DMS114 treated with DMSO at 0.1 percent for 48 hours (cell line): ENCODE measurements around the gene PHF21A.

ENCODE experiments used
- DNase-seq: peaks from one replicate; lab custom pipeline; 2025; ENCODE audit not compliant: unreplicated experiment; lab: John Stamatoyannopoulos, UW

PHF21A gene

DNA sequence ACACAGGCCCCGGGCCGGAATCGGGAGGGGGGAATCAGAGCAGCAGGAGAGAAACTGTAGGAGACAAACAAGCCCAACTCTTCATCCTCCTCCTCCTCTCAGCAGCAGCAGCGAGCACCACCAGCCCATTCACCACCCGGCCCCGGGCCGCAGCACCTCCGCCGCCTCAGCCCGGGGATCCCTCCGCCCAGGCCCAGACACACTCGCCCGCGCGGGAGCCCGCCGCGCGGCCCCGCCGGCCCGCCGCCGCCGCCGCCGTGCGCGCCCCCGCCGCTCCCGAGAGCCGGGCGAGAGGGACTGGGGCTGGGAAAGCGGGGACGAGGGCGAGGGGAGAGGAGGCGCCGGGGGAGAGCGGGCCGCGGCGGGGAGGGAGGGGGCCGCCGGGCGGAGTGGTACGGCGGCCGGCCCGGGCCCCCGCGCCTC is at the start of gene PHF21A:
PHF21A (minus strand) TSS at position 154 of the 423 bp plus-strand sequence. CDS start 37,235 bp downstream, outside the sequence.
- DNase-seq, result peak; percentile 84

DNA sequence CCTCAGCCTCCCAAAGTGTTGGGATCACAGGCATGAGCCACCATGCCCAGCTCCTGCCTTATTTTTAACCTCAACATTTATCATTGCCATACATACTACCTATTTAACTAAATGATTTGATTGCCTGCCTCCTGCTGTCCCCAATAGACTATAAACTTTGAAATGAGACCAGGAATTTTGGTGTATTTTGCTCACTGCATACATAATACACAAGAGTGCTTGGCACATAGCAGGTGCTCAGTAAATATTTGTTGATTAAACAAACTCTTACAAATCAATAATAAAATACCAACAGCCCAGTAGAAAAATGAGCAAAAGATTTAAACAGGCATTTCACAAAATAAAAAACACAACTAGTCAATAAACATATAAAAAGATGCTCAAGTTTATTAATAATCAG is 49.5 kb upstream of the PHF21A start:
- no peak for DNase-seq

GRCh38 chr11:46162700-46163099 is 41.4 kb upstream of the PHF21A start:
- DNase-seq, result no peak

DNA sequence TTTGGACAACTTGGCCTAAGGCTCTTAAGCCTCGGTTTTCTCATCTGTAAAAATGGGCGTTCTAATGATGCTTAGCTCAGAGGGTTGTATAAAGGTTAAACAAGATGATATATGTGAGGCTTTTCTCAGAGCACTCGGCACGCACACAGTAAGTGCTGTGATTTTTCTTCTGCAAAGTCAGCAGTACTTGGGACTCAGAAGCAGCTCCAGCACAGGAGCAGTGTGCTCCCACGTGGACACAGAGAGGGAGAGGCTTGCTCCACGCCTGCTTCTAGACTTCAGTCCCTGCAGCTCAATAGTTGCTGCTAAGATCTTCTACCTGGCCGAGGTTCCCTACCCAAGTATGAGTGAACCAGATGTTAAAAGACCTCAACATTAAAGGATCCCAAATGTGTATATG is 39.9 kb upstream of the PHF21A start:
- DNase-seq, result no peak

DNA sequence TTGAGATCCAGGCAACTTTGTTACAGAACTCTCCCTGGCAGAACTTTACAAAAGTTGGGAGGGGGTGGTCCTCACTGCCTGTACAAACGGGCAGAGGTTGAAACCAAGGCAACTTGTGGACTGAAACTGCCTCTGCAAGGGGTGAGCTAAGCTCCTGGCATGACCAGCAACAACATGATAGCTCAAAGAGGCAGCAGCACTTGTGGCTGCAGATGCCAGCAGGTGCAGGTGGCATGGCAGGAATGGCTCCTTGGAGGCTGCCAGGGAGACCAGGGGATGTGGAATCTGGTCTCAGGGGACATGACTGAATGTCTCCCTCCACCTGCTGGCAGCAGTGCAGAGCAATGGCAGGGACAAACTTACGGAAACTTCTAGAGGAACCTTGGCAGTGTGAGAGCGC is 38.8 kb upstream of the PHF21A start:
- no peak for DNase-seq

DNA sequence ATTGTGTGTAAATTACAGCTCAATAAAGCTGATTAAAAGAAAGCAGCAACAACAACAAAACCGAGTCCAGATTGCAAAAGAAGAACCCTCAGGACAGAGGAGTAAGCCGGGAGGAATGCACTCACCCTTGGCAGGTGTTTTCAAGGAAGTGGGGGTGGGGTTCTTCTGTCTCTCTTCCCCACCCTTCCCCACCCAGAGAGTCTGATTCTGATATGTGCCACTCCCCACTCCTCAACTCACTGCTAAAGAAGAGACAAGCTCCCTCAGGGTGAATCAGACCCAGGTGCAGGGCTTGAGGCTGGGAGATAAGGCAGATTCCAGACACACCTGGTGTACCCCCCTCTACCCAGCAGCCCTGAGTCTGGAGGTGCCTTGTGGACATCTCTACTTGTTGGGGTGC is 38.4 kb upstream of the PHF21A start:
- DNase-seq, result no peak

DNA sequence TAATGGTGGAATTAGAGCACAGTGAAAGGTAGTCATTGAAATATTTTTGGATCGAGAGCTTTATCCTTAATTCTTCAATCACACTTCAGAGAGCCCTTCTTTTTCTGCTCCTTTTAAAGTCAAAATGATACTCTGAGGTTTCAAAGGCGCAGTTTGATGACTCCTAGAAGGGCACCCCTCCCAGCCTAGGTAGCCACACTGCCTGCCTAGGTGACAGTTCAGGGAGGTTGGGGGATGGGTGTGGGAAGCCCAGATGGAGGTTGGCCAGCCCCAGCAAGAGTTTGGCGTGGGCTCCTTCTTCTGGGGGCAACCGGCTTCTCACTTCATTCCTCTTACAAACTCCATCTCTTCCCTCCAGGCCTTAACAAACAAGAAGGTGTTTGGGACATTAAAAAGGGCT is 28.6 kb upstream of the PHF21A start:
- DNase-seq, result no peak

- DNase-seq, result no peak
These were observed 28.1 kb upstream of the PHF21A start for GRCh38 chr11:46149342-46149741.

GRCh38 chr11:46144741-46145140 is 23.5 kb upstream of the PHF21A start:
- DNase-seq, result no peak

DNA sequence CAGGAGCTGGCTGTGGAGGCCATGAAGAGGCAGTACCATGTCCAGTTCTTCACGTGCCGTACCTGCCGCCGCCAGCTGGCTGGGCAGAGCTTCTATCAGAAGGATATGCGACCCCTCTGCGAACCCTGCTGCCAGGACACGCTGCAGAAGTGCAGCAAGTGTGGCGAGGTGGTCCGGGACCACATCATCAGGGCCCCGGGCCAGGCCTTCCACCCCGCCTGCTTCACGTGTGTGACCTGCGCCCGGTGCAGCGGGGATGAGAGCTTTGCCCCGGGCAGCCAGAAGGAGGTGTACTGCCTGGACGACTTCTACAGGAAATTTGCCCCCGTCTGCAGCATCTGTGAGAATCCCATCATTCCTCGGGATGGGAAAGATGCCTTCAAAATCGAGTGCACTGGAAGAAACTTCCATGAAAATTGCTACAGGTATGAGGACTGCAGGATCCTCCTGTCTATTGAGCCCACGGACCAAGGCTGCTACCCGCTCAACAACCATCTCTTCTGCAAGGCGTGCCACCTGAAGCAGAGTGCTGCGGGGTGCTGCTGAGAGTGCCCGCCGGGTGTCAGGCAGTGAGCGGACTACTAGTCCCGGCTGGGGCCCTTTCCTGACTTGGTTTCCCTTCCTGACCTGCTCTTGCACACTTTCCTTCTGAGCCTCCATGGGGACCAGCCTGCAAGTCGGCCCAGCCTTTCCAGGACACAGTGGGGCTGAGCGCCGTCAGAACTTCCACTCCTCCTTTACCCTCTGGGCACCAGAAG is 22.0 kb upstream of the PHF21A start:
- DNase-seq, result no peak

- no peak for DNase-seq
These were observed 21.3 kb upstream of the PHF21A start for GRCh38 chr11:46142561-46142960.

- no peak for DNase-seq
These were observed 20.3 kb upstream of the PHF21A start for GRCh38 chr11:46141597-46141996.

DNA sequence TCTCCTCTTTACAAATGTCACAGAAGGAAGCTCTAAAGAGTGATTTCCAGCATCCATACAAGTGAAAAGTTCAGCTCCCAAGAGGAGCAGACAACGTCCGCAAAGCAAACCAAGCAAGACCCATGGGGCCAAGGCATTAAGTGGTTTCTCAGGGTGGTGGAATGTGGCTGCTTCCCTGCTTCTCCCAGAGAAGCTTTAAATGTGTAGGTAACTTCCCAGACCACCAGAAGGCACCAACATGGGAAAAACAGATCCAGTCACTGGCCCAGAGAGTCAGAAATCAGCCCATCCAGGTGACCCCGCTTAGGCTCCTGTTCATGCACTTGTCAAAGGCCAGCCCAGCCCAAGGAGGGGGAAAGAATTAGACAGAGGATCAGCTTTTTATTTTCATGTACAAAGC is 13.3 kb upstream of the PHF21A start:
- DNase-seq, result no peak

DNA sequence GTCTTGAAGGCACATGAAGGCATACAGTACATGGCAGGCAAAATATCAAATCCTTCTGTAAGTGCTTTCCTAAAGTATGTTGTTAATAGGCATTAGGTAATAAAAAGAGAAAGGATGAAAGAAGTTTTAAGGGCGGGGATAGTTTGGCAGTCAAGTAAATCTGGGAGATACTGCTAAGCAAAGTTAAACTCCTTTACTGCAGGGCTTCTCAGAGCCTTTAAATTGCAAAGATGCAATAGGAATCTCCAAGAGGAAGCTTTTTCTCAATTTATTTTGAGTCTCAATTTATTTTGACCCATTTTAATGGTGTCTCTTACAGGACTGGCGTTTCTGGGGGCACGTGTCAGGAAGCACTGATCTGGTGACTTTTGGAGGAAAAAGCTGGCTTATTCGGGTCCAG is 12.8 kb upstream of the PHF21A start:
- DNase-seq, result no peak

DNA sequence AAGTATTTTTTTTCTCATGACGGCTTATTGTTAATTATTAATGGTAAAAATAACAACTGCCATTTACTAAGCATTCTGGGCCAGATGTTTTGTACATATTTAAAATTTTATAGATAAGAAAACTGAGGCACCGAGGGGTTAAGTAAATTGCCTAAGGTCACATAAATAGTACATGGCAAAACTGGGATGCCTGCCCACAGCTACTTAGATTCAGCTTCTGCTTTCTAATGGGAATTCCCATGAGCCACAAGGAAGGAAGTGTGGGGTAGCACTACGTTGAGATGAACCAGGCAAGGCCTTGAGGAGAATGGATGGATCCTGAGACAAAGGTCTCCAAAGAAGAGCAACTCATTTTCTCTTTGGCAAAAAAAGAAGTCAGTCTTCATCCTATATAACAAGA is 11.9 kb upstream of the PHF21A start:
- DNase-seq, result no peak

- no peak for DNase-seq
These were observed 9.2 kb upstream of the PHF21A start for GRCh38 chr11:46130286-46130940.

DNA sequence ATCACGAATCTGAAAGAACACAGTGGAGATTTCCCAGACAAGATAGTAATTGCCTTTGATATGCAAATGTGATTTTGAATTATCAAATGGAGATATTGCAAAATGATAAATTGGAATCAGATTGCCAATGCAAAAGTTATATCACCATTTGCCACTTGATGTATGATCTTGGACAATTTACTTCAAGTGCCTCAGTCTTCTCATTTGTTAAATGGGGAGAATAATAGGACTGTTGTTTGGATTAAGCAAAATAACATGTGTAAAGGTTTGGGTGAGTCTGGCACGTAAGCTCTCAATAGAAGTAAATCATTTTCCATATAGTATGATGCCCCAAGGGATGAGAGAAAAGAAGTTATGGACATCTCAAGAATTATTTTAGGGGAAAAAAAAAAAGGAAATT is 7.9 kb upstream of the PHF21A start:
- no peak for DNase-seq

DNA sequence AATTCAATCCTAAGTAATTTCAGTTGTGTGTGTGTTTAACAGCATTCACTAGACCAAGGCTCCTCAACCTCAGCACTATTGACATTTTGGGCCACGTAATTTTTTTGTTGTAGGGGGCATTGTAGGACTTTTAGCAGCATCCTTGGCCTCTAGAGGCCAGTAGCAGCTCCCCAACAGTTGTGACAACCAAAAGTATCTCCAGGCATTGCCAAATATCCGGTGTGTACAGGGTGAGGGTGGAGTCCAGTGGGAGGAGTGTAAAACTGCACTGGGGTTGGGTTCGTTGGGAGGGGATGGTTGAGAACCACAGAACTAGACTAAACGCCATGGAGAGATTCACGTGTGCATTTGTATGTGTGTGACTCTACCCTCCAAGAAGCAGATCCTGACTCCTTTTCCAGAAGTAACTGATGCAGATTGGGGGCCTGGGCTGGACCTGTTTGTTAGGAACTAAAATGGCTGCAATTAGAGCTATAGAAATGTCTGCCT is 5.9 kb upstream of the PHF21A start:
- DNase-seq, result no peak

GRCh38 chr11:46125284-46125683 is 4.0 kb upstream of the PHF21A start:
- DNase-seq, result no peak

- DNase-seq, result no peak
These were observed 1.9 kb upstream of the PHF21A start for GRCh38 chr11:46122945-46123715.

GRCh38 chr11:46121724-46122477 is 647 bp upstream of the PHF21A start:
- DNase-seq, result peak; percentile 70
